ENCODE results near the gene TPMT. TPM values are rescaled to one million over a fixed set of nuclear protein-coding genes. Genes with fewer than 3 reads are reported as not detected.
"Not testable (repeated sequence)": the region's sequence is repeated elsewhere in the genome, so short reads cannot be mapped to it uniquely, and the experiment has no call there.

Gene TPMT
- total RNA-seq, 2 donors from 2014 or later = 10.0 to 11.8 TPM

DNA sequence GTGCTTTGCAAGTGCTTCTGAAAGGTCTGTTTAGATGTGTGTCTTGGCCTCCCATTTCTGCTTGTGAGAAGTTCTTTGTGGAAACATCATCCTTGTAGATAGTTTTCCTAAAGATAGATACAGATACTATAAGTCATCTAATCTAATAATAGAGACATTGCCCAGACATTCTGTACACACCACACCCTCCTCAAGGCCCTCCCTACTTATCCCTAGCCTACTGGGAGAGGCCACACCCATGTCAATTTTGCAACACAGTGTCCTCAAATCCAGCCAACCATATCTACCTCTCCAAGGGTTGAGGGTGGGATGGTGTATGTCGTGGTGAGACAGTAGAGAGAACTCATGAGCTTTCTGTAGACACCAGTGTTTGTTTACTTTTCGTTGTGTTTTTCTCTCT is 6.6 kb upstream of the TPMT start:
- DNase-seq (ENCODE audit: low spot score) = no peak
- intact Hi-C loops (cut with DNase I) = no loop called here

- intact Hi-C loops (cut with DNase I) = no loop called here
- no peak for DNase-seq (ENCODE audit: low spot score)
Measured at GRCh38 chr6:18160911-18161310, 6.0 kb upstream of the TPMT start.

DNA sequence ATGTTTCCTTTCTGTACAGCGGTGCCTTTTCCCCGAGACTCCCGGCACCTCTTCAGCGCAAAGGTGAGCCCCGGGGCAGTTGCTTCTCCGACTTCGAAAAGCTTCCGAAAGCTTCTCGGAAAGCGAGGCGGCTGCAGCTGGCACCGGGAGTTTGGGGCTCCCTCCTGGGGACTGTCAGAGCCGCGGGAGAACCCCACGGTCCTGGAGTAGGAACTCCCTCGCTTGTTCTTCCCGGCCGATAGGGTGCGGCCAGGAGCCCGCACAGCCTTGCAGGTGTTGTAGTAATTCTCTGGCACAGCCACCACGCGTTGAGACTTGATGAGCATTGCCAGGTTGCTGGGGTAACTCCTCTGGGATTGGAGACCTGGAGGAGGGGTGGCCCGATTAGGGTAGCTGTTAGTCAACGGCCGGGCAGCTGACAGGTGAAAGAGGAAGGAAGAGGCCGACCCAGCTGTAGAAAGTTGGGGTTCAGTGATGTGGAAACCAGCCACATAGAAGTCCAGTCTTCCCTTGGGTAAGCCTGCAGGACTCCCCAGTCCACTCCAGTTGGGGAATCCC is 1.1 kb upstream of the TPMT start:
- intact Hi-C loops (cut with DNase I) = no loop called here
- peak; percentile 86 for DNase-seq (ENCODE audit: low spot score)

DNA sequence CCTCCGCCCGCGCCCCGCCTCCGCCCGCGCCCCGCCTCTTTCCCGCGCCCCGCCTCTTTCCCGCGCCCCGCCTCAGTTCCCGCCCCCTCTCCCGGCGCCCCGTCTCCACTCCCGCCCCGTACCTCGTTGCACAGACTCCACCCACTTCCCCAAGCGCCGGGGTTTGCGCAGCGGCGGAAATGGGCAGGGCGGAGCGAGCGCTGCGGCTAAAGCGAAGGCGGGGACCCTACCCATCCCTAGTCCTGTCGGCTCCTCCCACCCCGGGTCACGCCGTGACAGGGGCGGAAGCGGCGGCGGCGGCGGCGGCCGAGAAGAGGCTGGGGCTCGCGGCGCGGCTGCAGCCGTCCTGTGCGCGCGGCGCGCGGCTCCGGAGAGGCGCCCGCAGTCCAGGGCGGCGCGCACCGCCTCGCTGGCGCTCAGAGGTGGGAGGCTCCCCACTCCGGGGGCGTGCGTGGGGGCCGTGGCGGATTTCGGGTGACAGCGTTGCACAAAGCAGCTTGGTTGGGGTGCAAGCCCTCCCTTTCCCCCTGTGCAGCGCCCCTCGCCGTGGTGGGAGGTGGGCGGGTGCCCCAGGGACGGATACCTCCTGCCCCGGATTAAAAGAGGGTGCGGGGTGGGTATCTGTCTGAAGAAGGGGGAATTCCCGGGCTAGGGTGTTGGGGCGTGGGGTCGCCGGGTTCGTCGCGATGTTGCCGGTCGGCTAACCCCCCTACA is 430 bp upstream of the TPMT start, which contains the start of gene KDM1B:
KDM1B (plus strand) TSS at position 273 of the 714 bp plus-strand sequence. CDS start 4,474 bp downstream, outside the sequence.
- intact Hi-C loops (cut with DNase I) = no loop called here
- DNase-seq (ENCODE audit: low spot score) = peak; percentile 100

DNA sequence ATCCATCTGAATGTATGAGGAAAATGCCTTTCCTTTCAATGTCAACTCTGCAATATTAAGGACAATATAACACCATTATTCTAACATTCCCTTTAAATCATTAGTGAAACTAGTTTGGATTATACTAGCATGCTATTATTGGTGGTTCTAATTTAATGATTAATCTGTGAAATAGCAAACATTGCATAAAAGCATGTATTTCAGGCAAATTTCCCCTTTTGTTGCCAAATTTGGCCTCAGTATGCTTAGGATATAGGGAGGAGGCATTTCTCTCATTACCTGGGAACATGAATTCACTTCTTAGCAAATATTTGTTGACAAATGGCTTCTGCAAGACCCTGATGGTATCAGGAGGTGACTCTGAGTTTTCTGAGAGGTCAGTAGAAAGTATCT is 1.6 kb downstream of the TPMT start:
- intact Hi-C loops (cut with DNase I) = no loop called here
- DNase-seq (ENCODE audit: low spot score) = no peak

- DNase-seq (ENCODE audit: low spot score) = no peak
- intact Hi-C loops (cut with DNase I) = no loop called here
Measured at GRCh38 chr6:18151801-18152200, 3.1 kb downstream of the TPMT start.

DNA sequence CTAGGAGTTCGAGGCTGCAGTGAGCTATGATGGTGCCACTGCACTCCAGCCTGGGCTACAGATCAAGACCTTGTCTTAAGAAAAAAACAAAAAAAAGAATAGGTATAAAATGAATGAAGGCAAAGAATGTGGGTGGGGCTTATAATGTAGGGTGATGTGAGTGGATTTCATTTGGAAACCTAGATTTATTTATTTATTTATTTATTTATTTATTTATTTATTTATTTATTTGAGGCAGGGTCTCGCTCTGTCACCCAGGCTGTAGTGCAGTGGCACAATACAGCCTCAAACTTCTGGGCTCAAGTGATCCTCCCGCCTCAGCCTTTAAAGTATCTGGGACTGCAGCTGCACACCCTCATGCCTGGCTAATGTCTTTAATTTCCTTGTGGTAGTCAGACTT is 3.5 kb downstream of the TPMT start:
- intact Hi-C loops (cut with DNase I); DNase-seq (ENCODE audit: low spot score): not testable (repeated sequence)

DNA sequence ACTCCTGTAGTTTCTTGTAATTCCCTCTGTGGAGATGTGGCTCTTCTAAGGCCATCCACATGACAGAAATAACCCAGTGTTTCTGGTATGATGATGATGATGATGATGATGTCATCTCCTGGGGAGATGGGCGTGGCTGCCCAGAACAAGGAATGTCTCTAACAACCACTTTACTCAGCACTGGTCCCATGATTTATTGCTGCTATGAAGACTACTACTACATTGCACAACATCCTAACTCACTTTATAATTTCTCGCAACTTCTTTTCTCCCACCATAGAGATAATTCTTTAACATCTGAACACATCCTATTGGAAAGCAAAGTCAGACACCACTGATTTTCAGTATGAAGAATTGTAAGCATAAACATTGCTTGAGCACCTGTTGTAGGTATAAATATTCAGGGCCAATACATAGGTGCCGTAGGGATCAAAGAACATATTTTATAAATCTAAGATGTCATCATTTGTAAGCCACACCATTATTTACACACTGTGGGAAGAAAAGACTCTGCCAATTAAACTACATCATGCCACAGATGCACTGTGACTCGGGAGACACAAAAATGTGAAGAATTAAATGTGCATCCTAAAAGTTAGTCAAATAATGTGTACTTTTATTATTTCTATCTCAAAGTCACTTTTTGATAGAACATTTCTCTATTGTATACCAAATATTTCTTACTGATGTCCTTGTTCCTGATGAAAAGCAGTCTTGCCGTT is 6.4 kb downstream of the TPMT start:
- no peak for DNase-seq (ENCODE audit: low spot score)
- intact Hi-C loops (cut with DNase I) = no loop called here

- no peak for DNase-seq (ENCODE audit: low spot score)
- intact Hi-C loops (cut with DNase I) = no loop called here
Measured at GRCh38 chr6:18147616-18148015, 7.3 kb downstream of the TPMT start.

- no peak for DNase-seq (ENCODE audit: low spot score)
- intact Hi-C loops (cut with DNase I) = no loop called here
Measured at GRCh38 chr6:18147160-18147559, 7.7 kb downstream of the TPMT start.

DNA sequence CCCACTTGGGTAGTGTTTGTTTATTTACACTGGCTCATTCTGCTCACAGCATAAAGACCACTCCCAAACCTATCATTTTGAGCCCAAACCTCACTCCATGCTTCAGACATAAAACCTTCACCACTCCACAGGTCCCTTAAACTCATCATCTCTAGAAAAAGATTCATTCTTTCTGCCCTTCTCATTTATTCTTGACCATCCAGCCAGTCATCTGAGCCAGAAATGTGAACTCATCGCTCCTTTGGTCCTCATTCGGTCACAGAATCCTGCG is 12.4 kb downstream of the TPMT start:
- no peak for DNase-seq (ENCODE audit: low spot score)
- intact Hi-C loops (cut with DNase I) = no loop called here

DNA sequence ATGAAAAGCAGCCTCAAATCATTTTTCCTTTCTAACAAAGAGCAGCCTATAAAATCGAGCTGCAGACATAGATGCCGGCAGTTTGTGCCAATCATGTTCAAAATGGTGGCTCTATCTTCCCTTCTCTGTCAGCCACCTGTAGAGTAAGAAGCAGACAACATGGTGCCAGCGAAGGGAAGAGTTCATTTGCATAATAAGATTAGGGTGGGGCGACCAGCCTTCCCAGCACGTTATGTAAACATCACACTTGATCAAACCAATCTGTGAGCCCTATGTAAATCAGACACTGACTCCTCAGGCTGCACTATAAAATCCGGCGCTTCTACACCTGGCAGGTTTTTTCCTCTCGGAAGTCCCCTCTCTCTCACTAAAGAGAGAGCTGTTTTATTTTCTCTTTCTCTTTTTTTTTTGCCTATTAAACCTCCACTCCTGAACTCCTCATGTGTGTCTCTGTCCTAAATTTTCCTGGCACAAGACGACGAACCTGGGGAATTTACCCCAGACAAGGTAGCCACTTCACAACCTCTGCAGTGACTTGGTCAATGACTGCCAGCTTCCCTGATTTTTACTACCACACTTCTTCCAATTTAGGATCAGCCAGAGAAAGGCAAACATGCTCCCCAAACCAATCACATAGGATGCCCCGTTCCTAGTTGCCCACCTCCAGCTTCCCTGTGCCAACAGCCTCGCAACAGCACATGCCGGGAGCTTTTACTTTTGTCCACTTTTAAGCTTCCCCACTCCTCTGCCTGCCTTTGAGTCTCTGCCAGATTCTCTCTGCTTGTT is 12.9 kb downstream of the TPMT start:
- intact Hi-C loops (cut with DNase I) = no loop called here
- no peak for DNase-seq (ENCODE audit: low spot score)

GRCh38 chr6:18139935-18140621 is 14.8 kb downstream of the TPMT start:
- no peak for DNase-seq (ENCODE audit: low spot score)
- intact Hi-C loops (cut with DNase I) = no loop called here

GRCh38 chr6:18138906-18139305 is 16.0 kb downstream of the TPMT start:
- intact Hi-C loops (cut with DNase I) = no loop called here

DNA sequence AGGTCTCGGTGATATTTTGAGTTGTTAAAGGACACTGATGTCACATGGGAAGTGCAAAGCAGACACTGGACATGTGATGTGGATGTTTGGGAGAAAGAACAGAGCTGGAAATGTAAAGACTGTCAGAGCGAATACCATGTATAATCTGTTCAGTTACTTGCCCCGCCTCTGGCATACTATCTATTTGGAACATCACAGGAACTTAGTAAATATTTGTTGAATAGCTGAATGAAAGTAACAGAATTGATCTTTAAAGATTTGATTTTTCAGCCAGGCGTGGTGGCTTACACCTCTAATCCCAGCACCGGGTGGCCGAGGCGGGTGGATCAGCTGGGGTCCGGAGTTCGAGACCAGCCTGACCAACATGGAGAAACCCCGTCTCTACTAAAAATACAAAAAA is 18.6 kb downstream of the TPMT start:
- intact Hi-C loops (cut with DNase I) = no loop called here

More at GRCh38 chr6:18138906-18139305, 16.0 kb downstream of the TPMT start:
- DNase-seq (ENCODE audit: low spot score) = no peak

GRCh38 chr6:18135171-18135570 is 19.7 kb downstream of the TPMT start:
- intact Hi-C loops (cut with DNase I) = no loop called here
- no peak for DNase-seq (ENCODE audit: low spot score)

More for the DNA sequence above, 18.6 kb downstream of the TPMT start:
- DNase-seq (ENCODE audit: low spot score) = no peak

DNA sequence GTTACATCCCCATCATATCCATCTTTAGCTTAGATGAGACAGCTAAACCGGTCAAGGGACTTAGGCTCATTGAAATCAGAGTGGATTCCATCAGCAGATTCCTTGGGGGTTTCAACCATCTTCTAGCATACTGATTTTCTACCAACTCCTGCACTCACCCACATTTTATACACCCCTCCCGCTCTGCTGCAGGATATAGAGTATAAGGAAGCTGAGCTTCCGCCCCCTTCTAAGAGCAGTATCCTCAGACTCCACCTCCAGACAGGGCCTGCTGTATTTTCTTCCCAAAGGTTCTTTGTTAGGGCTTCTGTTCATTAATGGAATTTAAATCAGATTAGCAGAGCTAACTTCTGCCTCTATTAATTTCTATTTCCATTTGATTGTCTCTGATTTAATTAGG is 22.5 kb downstream of the TPMT start:
- DNase-seq (ENCODE audit: low spot score) = no peak
- intact Hi-C loops (cut with DNase I) = no loop called here

DNA sequence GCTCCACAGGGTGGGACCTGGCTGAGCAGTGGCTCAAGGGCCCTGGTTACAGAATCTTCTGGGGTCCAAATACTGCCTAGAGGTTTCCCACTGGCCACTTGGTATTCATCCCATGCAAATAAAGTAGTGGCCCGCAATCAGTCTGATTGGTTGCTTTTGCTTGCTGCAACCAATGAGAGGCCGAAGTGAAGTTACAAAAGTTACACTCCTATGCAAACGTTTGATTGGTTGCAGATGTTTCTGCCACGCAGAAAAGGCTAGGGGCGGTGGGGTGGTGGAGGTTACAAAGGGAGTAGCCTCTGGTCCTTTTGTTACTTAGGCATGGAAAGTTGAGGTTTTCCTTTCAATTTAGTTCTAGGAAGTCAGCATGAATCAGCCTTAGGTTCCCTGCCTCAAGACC is 28.8 kb downstream of the TPMT start:
- intact Hi-C loops (cut with DNase I) = loop anchor here (10.0 kb wide), 2 partner anchors 291 to 311 kb away; no protein-coding TSS in a partner anchor
- no peak for DNase-seq (ENCODE audit: low spot score)
